ENCODE measurements around the gene SH3RF3. TPM values are rescaled to one million over a fixed set of nuclear protein-coding genes. Genes with fewer than 3 reads are reported as not detected.

SH3RF3 gene
- total and polyA plus RNA-seq, 2 donors (not counting 1 experiment from before 2014, with no cell fraction given): 8.3 to 10.1 TPM

GRCh38 chr2:109229094-109229675 lies 100.2 kb downstream of the SH3RF3 start:
- no peak overlapping the region for H3K4me2 ChIP-seq (ENCODE audit: extremely low read depth, insufficient read depth, low read length)
- H3K27me3 ChIP-seq (ENCODE audit: control insufficient read depth, insufficient read depth, low read length): no peaks in the 10 kb centered on the region
- DNase-seq (ENCODE audit: low read depth in 2 of 2): no peak
- peaks cover 23% of the 10 kb centered on the region for H3K79me2 ChIP-seq (ENCODE audit: control insufficient read depth, insufficient read depth, low read length)
- no peak overlapping the region for H3K4me3 ChIP-seq (replicated peaks in 1 of 4; ENCODE audit: control extremely low read depth in 1 of 4, insufficient read depth in 1 of 4, low read depth in 3 of 4, low read length in 4 of 4)
- H3K27ac ChIP-seq (ENCODE audit: insufficient read depth, low read length): no peak overlapping the region
- H3K9ac ChIP-seq (ENCODE audit: insufficient read depth, low read length): no peak overlapping the region
- H3K9me3 ChIP-seq (ENCODE audit: control insufficient read depth, insufficient read depth, low read depth, low read length): no peaks in the 10 kb centered on the region
- H3K36me3 ChIP-seq (ENCODE audit: control insufficient read depth, insufficient read depth, low read length): no peaks in the 10 kb centered on the region
- H2AFZ ChIP-seq (ENCODE audit: low read length): no peak overlapping the region
- no peaks in the 10 kb centered on the region for H4K20me1 ChIP-seq (ENCODE audit: control insufficient read depth, extremely low read depth, insufficient read depth, low read length)
- H3K4me1 ChIP-seq (ENCODE audit: control insufficient read depth, extremely low read depth, insufficient read depth, low read length): peaks cover 6% of the 10 kb centered on the region
- TF ChIP-seq CTCF (conservative IDR thresholded peaks at IDR 0.05 in 1 of 2, IDR thresholded peaks at IDR 0.05 in 1 of 2; ENCODE audit: low read depth in 1 of 2, low read length in 2 of 2) (no peak), EZH2 (IDR thresholded peaks at IDR 0.05; ENCODE audit: low read length, missing control alignments) (no peak)

GRCh38 chr2:109230941-109231420 lies 102.0 kb downstream of the SH3RF3 start:
- H3K4me2 ChIP-seq (ENCODE audit: extremely low read depth, insufficient read depth, low read length): peak overlapping the region; percentile 4
- H2AFZ ChIP-seq (ENCODE audit: low read length): no peak overlapping the region
- no peaks in the 10 kb centered on the region for H3K36me3 ChIP-seq (ENCODE audit: control insufficient read depth, insufficient read depth, low read length)
- no peaks in the 10 kb centered on the region for H3K27me3 ChIP-seq (ENCODE audit: control insufficient read depth, insufficient read depth, low read length)
- H4K20me1 ChIP-seq (ENCODE audit: control insufficient read depth, extremely low read depth, insufficient read depth, low read length): no peaks in the 10 kb centered on the region
- no peak overlapping the region for H3K9ac ChIP-seq (ENCODE audit: insufficient read depth, low read length)
- peaks cover 28% of the 10 kb centered on the region for H3K79me2 ChIP-seq (ENCODE audit: control insufficient read depth, insufficient read depth, low read length)
- H3K4me3 ChIP-seq (replicated peaks in 1 of 4; ENCODE audit: control extremely low read depth in 1 of 4, insufficient read depth in 1 of 4, low read depth in 3 of 4, low read length in 4 of 4): no peak overlapping the region
- TF ChIP-seq EZH2 (IDR thresholded peaks at IDR 0.05; ENCODE audit: low read length, missing control alignments) (no peak), CTCF (conservative IDR thresholded peaks at IDR 0.05 in 1 of 2, IDR thresholded peaks at IDR 0.05 in 1 of 2; ENCODE audit: low read depth in 1 of 2, low read length in 2 of 2) (no peak)
- no peak overlapping the region for H3K27ac ChIP-seq (ENCODE audit: insufficient read depth, low read length)
- DNase-seq (ENCODE audit: low read depth in 2 of 2): no peak
- no peaks in the 10 kb centered on the region for H3K9me3 ChIP-seq (ENCODE audit: control insufficient read depth, insufficient read depth, low read depth, low read length)
- peaks cover 4% of the 10 kb centered on the region for H3K4me1 ChIP-seq (ENCODE audit: control insufficient read depth, extremely low read depth, insufficient read depth, low read length)

- peaks cover 4% of the 10 kb centered on the region for H3K4me1 ChIP-seq (ENCODE audit: control insufficient read depth, extremely low read depth, insufficient read depth, low read length)
- peaks cover 31% of the 10 kb centered on the region for H3K79me2 ChIP-seq (ENCODE audit: control insufficient read depth, insufficient read depth, low read length)
- H3K27me3 ChIP-seq (ENCODE audit: control insufficient read depth, insufficient read depth, low read length): no peaks in the 10 kb centered on the region
- H3K9me3 ChIP-seq (ENCODE audit: control insufficient read depth, insufficient read depth, low read depth, low read length): no peaks in the 10 kb centered on the region
- H2AFZ ChIP-seq (ENCODE audit: low read length): no peak overlapping the region
- H3K36me3 ChIP-seq (ENCODE audit: control insufficient read depth, insufficient read depth, low read length): no peaks in the 10 kb centered on the region
- no peak overlapping the region for H3K4me2 ChIP-seq (ENCODE audit: extremely low read depth, insufficient read depth, low read length)
- H4K20me1 ChIP-seq (ENCODE audit: control insufficient read depth, extremely low read depth, insufficient read depth, low read length): no peaks in the 10 kb centered on the region
- no peak overlapping the region for H3K9ac ChIP-seq (ENCODE audit: insufficient read depth, low read length)
- no peak for TF ChIP-seq EZH2 (IDR thresholded peaks at IDR 0.05; ENCODE audit: low read length, missing control alignments)
- DNase-seq (ENCODE audit: low read depth in 2 of 2): no peak
- H3K4me3 ChIP-seq (replicated peaks in 1 of 4; ENCODE audit: control extremely low read depth in 1 of 4, insufficient read depth in 1 of 4, low read depth in 3 of 4, low read length in 4 of 4): no peak overlapping the region
- no peak overlapping the region for H3K27ac ChIP-seq (ENCODE audit: insufficient read depth, low read length)
Measured at GRCh38 chr2:109231428-109231827, 102.4 kb downstream of the SH3RF3 start.

Data from fibroblast of lung (primary cell).